CD4-positive, alpha-beta T cell treated with Interleukin-2 at 100 ng/mL for 4 hours (primary cell): Measurements from ENCODE around the gene RYK.
A peak's percentile ranks its signal among the peaks of the same experiment; 100 is the strongest.
"Not testable (repeated sequence)": the region's sequence is repeated elsewhere in the genome, so short reads cannot be mapped to it uniquely, and the experiment has no call there.

Experiments used
- DNase-seq: peaks from one replicate; pipeline ENCODE4 v3.0.0-alpha.2; 2020; ENCODE audit warnings: low spot score

Gene RYK

DNA sequence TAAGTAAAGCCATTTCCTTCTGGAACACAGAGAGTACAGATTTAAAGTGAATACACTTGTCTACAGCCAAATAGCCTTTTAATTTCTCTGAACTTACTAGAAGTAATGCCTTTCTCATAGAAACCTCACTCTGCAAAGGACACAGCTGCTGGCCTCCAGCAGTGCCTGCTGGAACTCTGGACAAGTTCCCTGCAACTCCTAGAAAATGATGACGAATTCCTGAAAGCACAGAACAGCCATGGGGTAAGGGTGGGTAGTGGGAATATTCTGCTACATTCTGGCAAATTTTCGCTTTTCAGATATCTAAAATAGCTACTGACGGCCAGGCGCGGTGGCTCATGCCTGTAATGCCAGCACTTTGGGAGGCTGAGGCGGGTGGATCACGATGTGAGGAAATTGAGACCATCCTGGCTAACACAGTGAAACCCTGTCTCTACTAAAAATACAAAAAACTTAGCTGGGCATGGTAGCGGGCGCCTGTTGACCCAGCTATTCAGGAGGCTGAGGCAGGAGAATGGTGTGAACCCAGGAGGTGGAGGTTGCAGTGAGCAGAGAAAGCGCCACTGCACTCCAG lies 34.4 kb downstream of the RYK start:
- no peak for DNase-seq

DNA sequence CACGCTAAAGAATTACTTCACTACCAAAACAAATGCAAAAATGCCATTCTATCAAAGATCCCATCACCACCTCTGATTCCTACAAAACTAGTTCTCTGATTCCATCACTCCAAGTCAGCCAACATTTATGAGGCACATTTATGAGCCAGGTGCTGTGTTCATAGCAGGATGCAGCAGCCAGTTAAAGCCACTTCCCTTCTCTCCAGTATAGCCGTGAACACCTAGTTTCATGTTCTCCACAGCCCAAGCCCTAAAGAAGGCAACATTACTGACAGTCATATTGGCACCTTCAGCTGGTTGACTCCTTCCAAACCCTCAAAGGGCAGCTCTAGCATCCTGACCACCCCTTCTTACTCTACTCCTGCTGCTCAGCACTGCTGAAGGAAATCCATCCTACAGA lies 36.4 kb downstream of the RYK start:
- no peak for DNase-seq

DNA sequence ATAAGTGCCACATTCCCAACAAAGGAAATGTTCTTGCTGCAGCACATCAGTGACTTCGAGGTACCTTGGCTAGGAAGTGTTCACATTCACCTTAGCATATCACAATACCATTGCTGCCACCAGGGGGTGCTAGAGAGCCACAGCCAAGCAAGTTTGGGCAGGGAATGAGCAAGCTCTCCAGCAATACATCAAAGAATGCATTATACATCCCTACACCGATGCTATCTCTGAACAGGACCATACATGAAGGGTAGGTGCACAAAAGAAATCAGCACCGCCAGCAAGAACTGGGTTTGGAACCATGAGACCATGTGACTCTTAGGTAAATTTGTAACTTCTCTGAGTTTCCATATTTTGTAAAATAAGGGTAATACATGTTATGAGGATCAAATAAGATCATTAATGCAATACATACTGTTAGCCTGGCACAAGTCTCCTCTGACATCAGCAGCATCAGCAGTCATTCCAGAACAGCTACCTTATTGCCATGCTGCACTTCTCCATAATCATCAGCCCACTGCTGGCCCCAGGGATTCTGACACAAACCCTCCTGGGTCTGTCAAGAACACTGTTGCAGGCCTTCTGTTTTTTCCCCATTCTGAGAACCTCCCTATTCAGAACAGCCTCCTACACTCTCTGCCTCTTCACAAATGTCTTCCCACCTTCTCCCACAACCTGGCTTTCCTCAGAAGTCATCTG lies 37.5 kb downstream of the RYK start:
- DNase-seq, result peak; percentile 88

DNA sequence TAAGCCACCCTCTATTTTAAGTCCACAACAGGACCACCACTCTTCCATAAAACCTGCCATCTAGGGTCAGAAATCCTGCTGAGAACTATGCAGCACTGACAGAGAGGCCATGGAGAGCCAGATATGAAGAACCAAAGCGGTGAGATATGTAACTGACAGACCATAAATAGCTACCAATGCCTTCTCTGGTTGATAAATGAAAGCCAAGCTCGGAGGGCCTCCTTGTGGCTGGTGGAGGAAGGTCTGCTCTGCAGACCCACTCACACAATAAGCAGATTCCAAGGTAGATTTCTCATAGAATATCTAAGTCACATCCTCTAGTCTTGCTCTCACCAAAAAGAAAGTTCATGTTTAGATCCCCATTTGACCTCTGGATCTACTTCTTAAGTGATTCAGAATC lies 38.9 kb downstream of the RYK start:
- DNase-seq, result no peak

DNA sequence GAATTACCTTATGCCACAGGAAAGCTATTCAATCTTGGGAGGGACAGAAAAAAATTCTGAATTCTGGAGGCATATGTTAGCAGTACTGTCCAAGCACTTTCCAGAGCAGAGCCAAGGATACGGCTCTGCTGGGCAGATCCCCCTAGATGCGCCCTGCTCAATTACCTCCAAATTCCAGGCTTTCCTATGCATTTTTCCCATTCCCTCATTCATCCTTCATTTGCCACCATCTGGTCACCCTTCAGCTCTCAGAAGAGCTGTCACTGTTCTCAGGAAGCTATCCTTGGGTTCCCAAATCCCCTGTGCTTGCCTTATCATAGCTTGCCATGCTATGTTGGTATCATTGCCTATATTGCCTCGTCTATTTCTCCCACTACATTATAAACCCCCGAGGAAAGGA lies 45.2 kb downstream of the RYK start:
- no peak for DNase-seq

DNA sequence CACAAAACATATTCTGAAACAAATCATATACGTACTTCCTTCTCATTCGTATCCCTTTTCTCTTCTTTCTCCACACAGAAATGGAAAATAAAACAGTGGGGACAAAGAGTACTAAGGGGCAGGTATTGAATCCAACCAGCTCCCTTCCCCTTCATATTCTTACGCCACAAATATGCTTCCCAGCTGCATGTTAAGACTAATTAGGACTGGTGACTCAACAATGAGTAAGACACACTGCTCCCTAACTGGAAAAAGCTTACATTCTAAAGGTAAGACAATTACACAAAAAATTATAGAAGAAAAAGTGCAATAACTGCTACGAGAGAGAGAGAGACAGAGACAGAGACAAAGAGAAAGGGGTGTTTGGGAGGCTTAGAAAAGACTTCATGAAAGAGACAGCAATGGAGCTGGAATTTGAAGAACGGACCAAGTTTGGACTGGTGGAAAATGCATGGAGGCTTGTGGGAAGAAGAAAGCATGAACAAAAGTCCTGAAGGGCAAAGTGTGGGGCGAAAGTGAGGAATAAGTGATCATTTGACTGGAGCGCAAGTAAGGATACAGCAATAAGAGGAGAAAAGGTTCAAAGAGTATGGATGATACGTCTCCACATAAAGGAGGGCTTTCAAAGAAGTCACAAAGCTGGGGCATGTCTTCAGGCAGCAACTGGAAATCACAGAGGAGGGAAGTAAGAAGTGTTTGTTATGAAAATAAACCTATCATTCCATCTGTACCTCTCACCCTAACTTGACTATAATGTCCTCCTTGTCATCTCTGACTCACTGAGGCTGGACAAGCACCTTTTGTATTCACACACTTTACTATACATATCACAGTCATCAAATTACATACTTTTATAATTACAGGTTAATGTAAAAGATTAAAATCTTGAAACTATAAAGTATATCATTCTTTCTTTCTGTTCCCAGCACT lies 49.2 kb downstream of the RYK start:
- no peak for DNase-seq

DNA sequence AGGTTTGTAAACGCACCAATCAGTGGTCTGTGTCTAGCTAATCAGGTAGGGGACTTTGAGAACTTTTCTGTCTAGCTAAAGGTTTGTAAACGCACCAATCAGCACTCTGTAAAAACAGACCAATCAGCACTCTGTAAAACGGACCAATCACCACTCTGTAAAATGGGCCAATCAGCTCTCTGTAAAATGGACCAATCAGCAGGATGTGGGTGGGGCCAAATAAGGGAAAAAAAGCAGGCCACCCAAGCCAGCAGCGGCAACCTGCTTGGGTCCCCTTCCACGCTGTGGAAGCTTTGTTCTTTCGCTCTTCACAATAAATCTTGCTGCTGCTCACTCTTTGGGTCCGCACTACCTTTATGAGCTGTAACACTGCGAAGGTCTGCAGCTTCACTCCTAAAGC lies 50.8 kb downstream of the RYK start:
- DNase-seq, result not testable (repeated sequence)

DNA sequence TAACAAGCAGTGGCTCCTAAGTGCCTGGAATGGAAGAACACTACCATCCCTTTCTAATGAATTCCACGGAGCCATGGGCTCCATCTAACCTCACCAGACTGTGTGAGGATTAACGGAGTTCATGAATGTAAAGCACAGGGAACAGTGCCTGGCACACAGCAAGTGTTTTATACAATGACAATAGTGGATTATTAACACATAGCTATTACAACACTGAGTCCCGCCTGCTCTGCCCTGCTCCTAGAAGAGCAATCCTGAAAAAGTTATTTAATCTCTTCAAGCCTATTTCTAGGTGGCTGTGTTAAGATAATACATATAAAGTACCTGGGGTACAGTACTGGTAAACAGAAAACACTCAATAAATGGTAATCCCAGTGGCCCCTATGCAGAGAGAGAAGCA lies 51.4 kb downstream of the RYK start:
- no peak for DNase-seq

DNA sequence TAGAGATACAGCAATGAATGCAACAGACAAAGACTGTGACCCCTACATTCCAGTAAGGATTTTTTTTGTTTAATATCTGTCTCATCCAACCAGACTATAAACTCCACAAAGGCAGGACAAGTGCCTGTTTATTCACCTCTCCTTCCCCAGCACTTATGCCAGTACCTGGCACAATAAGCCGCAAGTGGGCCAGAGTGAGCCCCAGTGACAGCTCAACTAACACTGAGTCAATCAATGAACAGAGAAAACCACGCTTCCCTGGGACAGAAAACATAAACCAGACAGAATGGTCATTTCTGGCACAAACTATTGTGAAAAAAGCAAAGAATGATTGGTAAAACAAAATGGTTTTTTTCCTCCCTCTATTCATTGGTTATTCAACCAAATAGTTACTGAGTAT lies 52.2 kb downstream of the RYK start:
- no peak for DNase-seq

DNA sequence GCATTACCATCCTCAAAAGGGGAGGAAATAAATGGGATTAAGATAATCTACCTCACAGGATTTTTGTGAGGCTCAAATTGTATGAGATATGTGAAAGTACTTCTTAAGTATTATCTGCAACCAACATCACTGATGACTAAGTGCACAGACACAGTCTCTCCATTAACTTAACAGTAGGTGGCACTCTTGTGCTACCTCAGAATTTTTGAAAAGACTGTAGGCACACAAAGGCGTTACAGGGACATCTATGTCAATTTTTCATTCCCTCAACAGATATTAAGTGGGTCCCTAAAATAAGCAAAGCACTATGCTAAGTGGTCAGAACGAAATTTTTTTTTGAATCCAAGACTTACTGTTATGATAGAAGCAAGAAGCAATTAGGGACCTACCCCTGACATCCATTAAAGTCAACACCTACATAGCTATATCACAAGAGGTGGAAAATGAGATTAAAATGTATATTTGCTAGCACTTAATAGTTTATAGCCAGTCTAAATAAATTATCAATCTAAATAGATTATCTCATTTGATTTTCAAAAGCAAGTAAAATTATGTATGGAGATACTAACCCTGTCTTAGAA lies 52.9 kb downstream of the RYK start:
- peak; percentile 61 for DNase-seq

DNA sequence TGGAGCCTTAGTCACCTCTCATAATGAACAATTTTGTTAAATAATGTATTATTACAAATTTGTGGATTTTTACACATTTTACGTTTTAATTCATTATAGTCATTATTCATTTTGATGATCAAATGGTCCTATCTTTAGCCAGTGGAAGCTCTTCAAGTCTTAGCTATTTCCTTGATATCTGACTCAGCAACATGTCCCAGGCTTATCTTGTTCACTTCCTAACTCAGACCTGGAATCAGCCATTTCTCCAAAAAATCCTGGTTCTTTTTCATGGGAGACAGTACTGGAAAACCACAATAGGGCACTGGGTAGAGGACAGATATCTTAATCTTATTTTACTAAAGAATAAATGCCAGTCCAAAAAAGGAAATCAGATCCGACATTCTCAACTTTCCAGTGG lies 56.4 kb downstream of the RYK start:
- DNase-seq, result no peak

DNA sequence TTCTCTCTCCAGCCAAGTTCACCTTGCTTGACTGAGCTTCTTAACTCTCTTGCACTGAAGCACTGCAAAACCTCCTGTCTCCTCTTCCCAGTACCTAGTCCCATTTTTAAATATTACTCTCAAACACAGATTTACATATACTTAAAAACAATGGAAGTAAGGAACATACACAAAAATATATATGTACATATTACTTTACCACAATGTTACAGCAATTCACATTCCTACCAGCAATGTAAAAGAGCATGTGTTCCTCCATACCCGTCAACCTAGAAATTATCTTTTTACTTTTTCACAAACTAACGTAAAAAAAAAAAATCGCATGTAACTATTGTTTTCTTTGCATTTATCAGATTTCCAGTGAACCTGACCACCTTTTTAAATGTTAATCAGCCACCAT lies 60.4 kb downstream of the RYK start:
- DNase-seq, result no peak

DNA sequence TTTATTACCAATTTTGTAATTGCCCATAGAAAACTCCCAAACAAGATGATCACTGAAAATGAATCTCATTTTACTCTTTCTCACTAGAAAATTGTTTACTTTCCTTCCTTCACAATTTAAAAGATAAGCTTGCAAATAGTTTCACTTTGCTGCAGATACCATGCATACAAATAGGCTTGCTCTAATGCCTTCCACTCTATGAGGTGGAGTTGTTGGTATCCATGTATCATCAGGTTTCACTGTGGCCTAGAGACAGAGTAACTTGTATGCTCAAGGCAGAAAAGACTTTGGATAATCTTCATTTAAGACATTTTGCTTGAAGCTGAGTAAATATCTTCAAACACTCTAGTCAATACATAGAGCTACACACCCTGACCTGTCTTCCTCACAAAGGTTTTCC lies 60.8 kb downstream of the RYK start:
- DNase-seq, result no peak

DNA sequence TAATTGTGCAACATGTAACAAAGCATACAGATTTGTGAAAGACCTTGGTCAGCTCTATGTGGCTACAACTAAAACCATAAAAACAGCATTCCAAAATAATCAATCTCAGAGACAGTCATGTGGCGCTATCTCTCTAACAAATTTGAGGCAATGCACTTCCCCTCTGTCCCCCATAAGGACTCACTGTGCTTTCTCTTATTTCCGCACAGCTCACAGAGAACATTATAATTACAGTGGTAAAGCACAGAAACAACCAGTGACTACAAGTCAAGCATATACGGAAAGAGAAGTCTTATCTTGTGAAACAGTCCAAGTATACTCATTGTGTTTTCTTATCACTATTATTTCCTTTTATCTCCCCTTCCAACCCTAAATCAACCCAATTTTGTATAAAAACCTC lies 64.3 kb downstream of the RYK start:
- no peak for DNase-seq

DNA sequence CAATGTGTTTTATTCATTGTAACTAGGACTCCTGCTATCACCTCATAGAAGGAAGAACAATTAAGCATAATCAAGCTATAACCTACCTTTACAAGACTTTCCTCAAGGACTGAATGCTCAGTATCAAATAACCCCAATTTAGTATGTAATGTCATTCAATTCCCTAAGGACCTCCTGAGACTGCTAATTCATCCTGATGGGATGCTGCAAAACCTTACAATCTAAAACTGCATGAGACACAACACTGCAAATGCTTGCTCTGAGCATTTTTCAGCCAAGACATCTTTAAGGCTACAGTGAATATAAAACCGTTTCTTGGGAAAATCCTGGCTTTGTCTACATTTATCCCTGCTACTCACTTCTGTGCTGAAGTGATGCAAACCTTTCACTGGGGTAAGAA lies 69.9 kb downstream of the RYK start:
- no peak for DNase-seq

DNA sequence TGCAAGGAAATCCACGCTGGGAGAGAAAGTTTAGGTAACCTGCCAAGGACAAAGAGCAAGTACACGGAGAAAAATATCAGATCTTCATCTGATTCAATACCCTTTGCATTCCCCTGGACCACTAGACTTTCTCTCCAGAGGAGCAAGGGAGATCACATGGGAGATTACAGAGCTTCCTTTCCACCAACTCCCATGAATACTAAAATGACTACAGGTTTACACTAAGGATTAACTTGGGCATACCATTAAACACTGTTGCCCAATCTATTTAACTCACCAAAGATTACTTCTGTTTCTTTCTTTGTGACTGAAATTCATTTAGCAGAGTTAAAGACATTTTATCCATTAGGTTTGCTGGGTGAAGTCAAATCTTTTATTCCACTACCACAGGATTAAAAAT lies 71.2 kb downstream of the RYK start:
- DNase-seq, result no peak

DNA sequence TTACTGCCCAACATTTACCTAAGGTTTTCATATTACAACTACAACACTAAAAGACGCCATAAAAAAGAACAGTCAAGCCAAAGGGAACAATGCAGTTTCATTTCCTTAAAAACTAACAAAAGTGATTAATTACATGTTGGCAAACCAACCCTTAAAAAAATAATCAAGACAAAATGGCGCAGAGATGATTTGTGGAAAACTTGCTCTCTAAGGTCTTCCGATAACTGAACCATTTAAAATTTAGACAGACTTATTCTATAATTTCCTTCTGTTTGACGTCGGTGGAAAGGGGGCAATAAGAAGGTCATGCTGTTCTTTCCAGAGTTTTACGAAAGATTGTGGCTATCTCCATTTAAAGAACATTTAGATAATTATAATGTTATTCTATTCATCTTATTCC lies 87.6 kb downstream of the RYK start:
- DNase-seq, result no peak

DNA sequence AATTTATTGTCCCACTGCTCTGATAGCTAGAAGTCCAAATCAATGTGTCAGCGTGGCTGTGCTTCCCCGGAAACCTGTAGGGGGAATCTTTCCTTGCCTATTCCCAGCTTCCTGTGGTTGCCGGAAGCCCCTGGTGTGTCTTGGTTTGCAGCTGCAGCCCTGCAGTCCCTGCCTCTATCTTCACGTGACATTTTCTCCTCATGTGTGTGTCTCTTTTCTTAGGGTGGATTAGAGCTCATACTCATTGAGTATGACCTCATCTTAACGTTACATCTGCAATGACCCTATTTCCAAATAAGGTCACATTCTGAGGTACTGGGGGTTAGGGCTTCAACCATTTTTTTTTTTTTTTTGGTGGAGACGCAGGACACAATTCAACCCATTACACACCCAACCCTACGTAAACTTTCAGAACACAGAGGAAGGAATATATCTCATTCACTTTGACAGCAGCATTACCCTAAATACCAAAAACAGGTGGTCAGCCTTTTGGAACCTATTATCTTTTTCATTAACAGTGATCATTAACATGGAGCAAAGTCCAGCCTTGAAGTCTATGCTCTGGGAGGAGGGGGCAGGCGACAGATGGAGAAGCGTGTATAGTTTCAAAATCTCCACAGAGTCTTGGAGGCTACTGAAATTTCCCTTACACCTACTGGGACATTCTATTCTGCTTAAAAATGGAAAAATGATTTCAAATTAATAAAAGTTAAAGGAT lies 88.6 kb downstream of the RYK start:
- no peak for DNase-seq

DNA sequence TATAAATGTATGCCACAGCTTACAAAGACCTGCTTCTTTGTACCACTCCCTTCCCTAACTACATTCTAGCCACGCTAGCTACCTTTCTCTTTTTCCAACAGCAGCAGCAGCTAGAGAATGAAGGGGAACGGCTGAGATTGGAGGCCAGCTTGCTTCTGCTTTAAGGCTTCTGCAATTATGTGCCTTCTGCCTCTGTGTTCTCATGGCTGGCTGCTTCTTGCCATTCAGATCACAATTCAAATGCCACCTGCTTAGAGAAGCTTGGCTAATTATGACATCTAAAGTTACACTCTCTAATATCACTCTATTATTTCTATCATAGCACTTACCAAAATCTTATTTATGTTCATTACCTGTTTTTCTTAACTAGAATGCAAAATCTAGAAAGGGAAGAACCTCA lies 95.2 kb downstream of the RYK start:
- no peak for DNase-seq

DNA sequence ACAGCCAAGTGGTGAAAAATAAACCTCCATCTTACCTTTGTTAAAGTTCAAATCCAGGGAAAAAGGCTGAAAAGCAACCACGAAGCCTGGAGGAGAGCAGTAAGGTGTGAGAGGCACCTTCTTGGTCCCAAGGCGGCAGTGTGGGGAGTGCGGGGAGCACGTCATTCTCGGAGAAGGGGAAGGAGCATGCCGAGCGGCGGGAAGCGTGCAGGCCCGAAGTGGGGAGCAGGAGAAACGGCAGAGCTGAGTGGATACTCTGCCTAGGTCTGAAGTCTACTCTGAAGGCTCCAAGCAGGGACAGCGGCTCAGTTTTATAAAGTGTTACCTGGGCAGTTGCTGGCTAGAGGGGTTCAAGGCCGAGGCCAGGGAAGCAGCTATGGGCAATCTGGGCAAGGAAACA lies 96.9 kb downstream of the RYK start:
- DNase-seq, result no peak

DNA sequence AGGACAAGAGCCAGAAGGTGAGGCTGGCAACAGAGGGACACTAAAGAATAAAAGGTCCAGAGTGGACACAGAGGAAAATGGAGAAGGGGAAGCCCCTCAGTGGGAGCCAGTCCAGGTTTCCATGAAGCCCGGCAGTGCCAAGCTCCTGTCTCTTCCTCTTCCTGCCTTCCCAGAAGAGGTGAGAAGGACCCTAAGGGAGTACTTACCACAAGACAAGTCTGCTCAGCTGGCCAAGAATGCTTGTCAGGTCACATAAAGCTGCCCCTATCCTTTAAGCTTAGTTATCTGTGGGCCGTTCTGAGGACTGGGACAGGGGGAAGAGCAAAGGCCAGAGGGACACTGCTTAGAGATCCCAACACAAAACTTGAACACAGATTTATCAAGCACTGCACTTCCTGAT lies 100.2 kb downstream of the RYK start:
- no peak for DNase-seq

DNA sequence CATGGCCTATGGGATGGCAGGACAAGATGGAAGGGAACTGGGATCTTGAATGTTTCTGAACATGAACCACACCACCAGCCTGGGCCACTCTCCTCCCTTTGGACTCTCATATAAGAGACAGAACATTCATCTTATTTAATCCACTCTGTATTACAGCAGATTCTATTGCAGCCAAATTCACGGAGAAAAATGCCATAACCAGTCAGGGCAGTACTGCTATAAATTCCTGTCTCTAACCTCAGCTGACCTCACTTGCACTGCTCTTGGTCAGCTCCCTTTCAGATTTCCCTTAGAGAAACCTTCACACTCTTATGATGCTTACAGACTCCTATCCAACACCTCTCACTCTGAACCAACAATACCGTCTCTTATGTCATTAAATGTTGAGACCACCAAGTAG lies 101.4 kb downstream of the RYK start:
- DNase-seq, result no peak
